ENCODE data around the gene SFI1. TPM values are rescaled to one million over a fixed set of nuclear protein-coding genes. Genes with fewer than 3 reads are reported as not detected.

SFI1 gene
- total RNA-seq, 1 donor from 2014 or later: 11.5 TPM

DNA sequence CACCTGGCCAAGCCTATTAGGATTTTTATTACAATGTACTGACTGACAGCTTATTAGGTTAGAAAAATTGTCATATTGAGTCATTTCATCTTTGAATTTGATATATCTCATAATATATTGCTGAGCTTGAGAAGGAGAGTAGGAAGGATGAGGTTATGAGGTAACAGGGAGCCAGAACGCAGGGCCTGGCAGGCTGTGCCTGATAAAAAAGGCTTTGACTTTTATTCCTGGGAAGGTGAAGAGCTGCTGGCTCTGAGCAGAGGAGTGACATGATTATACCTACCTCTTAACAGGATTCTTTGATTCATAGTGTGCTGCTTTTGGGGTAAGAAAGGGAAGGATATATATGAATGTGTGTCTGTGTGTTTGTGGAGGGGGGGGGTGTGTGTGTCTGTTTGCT, 70.9 kb downstream of the SFI1 start:
- H3K4me1 ChIP-seq (ENCODE audit: control insufficient read depth in 3 of 3, insufficient read depth in 3 of 3, low read length in 3 of 3): no peaks in the 10 kb centered on the region
- H3K27me3 ChIP-seq (ENCODE audit: control insufficient read depth in 3 of 3, insufficient read depth in 3 of 3, low read length in 3 of 3): no peaks in the 10 kb centered on the region
- no peak overlapping the region for H3K27ac ChIP-seq (ENCODE audit: low read depth, low read length)

DNA sequence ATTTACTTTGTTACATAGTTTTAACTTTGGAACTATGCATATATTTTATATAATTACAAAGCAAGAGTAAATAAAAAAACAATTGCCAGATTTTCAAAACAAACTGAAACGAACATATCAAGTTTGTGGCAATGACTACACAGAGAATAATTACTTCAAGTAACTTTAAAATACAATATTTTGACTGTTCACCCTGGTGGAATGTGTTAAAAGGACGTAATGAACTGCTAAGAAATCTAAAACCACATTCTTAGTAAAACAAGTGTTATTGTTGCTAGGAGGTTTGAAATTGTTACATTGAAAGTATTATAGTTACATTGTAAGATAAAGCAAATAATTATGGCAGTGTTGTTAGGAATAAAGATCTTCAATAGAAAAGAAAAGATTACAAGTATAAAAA, 71.4 kb downstream of the SFI1 start:
- Histone ChIP-seq H3K4me3 (ENCODE audit: low read length in 3 of 3) (no peak overlapping the region), H3K4me1 (ENCODE audit: control insufficient read depth in 3 of 3, insufficient read depth in 3 of 3, low read length in 3 of 3) (no peaks in the 10 kb centered on the region), H3K27me3 (ENCODE audit: control insufficient read depth in 3 of 3, insufficient read depth in 3 of 3, low read length in 3 of 3) (no peaks in the 10 kb centered on the region), H3K9me3 (ENCODE audit: control insufficient read depth in 3 of 3, low read length in 3 of 3) (no peaks in the 10 kb centered on the region), H3K9ac (ENCODE audit: low read depth in 1 of 3, low read length in 3 of 3) (no peak overlapping the region), H3K36me3 (ENCODE audit: control insufficient read depth in 3 of 3, insufficient read depth in 3 of 3, low read length in 3 of 3) (peaks cover 0 to 2% (median 0%) of the 10 kb centered on the region in 3 donors), H3K27ac (ENCODE audit: low read depth, low read length) (no peak overlapping the region)

More for the DNA sequence above, 70.9 kb downstream of the SFI1 start:
- Histone ChIP-seq H3K9me3 (ENCODE audit: control insufficient read depth in 3 of 3, low read length in 3 of 3) (no peaks in the 10 kb centered on the region), H3K9ac (ENCODE audit: low read depth in 1 of 3, low read length in 3 of 3) (no peak overlapping the region), H3K4me3 (ENCODE audit: low read length in 3 of 3) (no peak overlapping the region), H3K36me3 (ENCODE audit: control insufficient read depth in 3 of 3, insufficient read depth in 3 of 3, low read length in 3 of 3) (peaks cover 0 to 2% (median 0%) of the 10 kb centered on the region in 3 donors)

DNA sequence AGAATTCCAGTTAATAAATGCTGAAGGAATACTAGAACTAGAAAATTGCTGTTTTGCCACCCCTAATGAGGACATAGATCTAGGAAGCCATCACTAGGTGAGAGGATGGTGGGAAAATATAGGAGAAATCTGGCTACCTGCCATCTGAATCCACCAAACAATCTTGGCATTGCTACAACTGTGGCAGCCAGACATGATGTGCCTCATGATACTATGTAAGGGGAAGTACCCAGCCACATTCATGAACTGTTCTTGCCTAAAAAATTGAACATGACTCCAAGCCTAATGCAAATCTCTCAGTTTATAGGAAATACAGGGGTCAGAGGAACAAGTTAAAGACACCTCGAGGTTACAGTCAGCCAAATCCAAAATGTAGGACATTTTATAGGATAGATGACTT, 72.8 kb downstream of the SFI1 start:
- no peak overlapping the region for H3K27ac ChIP-seq (ENCODE audit: low read depth, low read length)
- H3K9me3 ChIP-seq (ENCODE audit: control insufficient read depth in 3 of 3, low read length in 3 of 3): no peaks in the 10 kb centered on the region
- no peaks in the 10 kb centered on the region for H3K4me1 ChIP-seq (ENCODE audit: control insufficient read depth in 3 of 3, insufficient read depth in 3 of 3, low read length in 3 of 3)
- H3K27me3 ChIP-seq (ENCODE audit: control insufficient read depth in 3 of 3, insufficient read depth in 3 of 3, low read length in 3 of 3): no peaks in the 10 kb centered on the region
- H3K4me3 ChIP-seq (ENCODE audit: low read length in 3 of 3): no peak overlapping the region
- peaks cover 0 to 6% (median under 1%) of the 10 kb centered on the region in 3 donors for H3K36me3 ChIP-seq (ENCODE audit: control insufficient read depth in 3 of 3, insufficient read depth in 3 of 3, low read length in 3 of 3)
- H3K9ac ChIP-seq (ENCODE audit: low read depth in 1 of 3, low read length in 3 of 3): no peak overlapping the region

DNA sequence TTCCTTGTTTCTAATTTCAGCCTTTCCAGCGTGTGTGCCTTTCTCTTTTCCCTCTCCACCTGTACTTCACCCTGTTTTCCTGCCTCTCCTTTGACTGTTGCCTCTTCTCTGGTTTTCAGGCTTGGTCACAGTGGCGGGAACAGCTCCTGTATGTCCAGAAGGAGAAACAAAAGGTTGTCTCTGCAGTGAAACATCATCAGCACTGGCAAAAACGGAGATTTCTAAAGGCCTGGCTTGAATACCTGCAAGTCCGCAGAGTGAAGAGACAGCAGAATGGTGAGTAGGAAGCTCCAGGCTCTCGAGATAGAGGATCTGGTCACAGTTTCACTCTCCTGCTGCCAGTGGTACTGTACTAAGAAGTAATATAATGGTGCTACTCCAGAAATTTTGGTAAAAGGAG, 76.6 kb downstream of the SFI1 start:
- H3K9ac ChIP-seq (ENCODE audit: low read depth in 1 of 3, low read length in 3 of 3): no peak overlapping the region

DNA sequence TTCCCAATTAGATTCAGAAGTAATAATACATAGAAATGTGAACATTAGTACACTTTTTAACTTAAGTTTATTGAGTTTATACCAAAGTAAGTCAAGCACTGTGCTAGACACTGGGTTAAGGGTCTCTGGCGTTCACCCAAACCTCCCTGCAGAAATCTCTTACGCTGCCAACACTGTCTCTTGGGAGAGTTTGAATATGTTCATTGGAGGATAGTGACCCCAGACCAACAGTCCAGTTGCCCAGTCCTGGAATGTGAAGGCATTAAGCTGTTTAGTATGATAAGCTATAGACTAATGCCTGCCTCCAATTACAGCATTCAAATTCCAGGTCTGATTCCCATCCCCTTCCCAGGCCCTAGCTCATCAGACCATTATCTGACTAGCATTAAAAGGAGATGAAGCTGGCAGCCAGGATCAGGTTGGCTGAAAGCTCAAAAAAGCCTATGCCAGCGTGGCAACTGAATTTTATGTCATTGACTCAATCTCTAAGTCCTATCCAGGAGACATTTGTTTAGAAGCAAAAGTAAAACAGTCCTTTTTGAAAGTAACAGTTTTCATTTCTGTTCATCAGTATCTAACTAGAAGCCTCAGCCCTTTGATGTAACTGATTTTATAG, 77.8 kb downstream of the SFI1 start:
- no peaks in the 10 kb centered on the region for H3K27me3 ChIP-seq (ENCODE audit: control insufficient read depth in 3 of 3, insufficient read depth in 3 of 3, low read length in 3 of 3)
- peaks cover 0 to 12% (median 2%) of the 10 kb centered on the region in 3 donors for H3K36me3 ChIP-seq (ENCODE audit: control insufficient read depth in 3 of 3, insufficient read depth in 3 of 3, low read length in 3 of 3)
- no peak overlapping the region for H3K27ac ChIP-seq (ENCODE audit: low read depth, low read length)
- no peaks in the 10 kb centered on the region for H3K9me3 ChIP-seq (ENCODE audit: control insufficient read depth in 3 of 3, low read length in 3 of 3)
- no peak overlapping the region for H3K4me3 ChIP-seq (ENCODE audit: low read length in 3 of 3)
- H3K4me1 ChIP-seq (ENCODE audit: control insufficient read depth in 3 of 3, insufficient read depth in 3 of 3, low read length in 3 of 3): no peaks in the 10 kb centered on the region
- no peak overlapping the region for H3K9ac ChIP-seq (ENCODE audit: low read depth in 1 of 3, low read length in 3 of 3)

More for the DNA sequence above, 76.6 kb downstream of the SFI1 start:
- no peak overlapping the region for H3K27ac ChIP-seq (ENCODE audit: low read depth, low read length)
- no peaks in the 10 kb centered on the region for H3K9me3 ChIP-seq (ENCODE audit: control insufficient read depth in 3 of 3, low read length in 3 of 3)
- no peaks in the 10 kb centered on the region for H3K4me1 ChIP-seq (ENCODE audit: control insufficient read depth in 3 of 3, insufficient read depth in 3 of 3, low read length in 3 of 3)
- H3K4me3 ChIP-seq (ENCODE audit: low read length in 3 of 3): no peak overlapping the region
- H3K27me3 ChIP-seq (ENCODE audit: control insufficient read depth in 3 of 3, insufficient read depth in 3 of 3, low read length in 3 of 3): no peaks in the 10 kb centered on the region
- H3K36me3 ChIP-seq (ENCODE audit: control insufficient read depth in 3 of 3, insufficient read depth in 3 of 3, low read length in 3 of 3): peaks cover 0 to 12% (median 2%) of the 10 kb centered on the region in 3 donors

- Histone ChIP-seq H3K4me3 (ENCODE audit: low read length in 3 of 3) (no peak overlapping the region), H3K27me3 (ENCODE audit: control insufficient read depth in 3 of 3, insufficient read depth in 3 of 3, low read length in 3 of 3) (no peaks in the 10 kb centered on the region), H3K36me3 (ENCODE audit: control insufficient read depth in 3 of 3, insufficient read depth in 3 of 3, low read length in 3 of 3) (peaks cover 0 to 12% (median 2%) of the 10 kb centered on the region in 3 donors), H3K9ac (ENCODE audit: low read depth in 1 of 3, low read length in 3 of 3) (no peak overlapping the region), H3K27ac (ENCODE audit: low read depth, low read length) (no peak overlapping the region), H3K4me1 (ENCODE audit: control insufficient read depth in 3 of 3, insufficient read depth in 3 of 3, low read length in 3 of 3) (no peaks in the 10 kb centered on the region), H3K9me3 (ENCODE audit: control insufficient read depth in 3 of 3, low read length in 3 of 3) (no peaks in the 10 kb centered on the region)
Observed at GRCh38 chr22:31575190-31575589, 78.9 kb downstream of the SFI1 start.

DNA sequence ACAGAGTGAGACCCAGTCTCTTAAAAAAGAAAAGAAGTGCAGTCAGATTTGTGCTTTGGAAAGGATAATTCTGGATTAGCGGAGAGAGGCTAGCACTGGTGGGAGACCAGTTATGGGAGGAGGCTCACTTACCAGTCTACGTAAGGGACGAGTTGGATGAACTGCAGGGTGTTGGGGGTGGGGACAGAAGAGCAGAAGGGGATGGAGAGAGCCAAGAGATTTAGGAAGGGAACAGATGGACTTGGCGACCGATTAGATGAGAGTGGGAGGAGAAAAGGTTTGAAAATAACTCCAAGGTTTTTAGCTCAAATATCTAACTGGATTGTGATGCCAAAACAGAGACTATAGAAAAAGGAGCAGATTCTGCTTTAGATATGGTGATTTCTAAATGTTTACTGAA, 81.4 kb downstream of the SFI1 start:
- Histone ChIP-seq H3K36me3 (ENCODE audit: control insufficient read depth in 3 of 3, insufficient read depth in 3 of 3, low read length in 3 of 3) (peaks cover 0 to 9% (median 2%) of the 10 kb centered on the region in 3 donors), H3K4me3 (ENCODE audit: low read length in 3 of 3) (no peak overlapping the region), H3K27ac (ENCODE audit: low read depth, low read length) (no peak overlapping the region), H3K27me3 (ENCODE audit: control insufficient read depth in 3 of 3, insufficient read depth in 3 of 3, low read length in 3 of 3) (no peaks in the 10 kb centered on the region), H3K4me1 (ENCODE audit: control insufficient read depth in 3 of 3, insufficient read depth in 3 of 3, low read length in 3 of 3) (no peaks in the 10 kb centered on the region), H3K9me3 (ENCODE audit: control insufficient read depth in 3 of 3, low read length in 3 of 3) (no peaks in the 10 kb centered on the region), H3K9ac (ENCODE audit: low read depth in 1 of 3, low read length in 3 of 3) (no peak overlapping the region)

- Histone ChIP-seq H3K4me3 (ENCODE audit: low read length in 3 of 3) (no peak overlapping the region), H3K27me3 (ENCODE audit: control insufficient read depth in 3 of 3, insufficient read depth in 3 of 3, low read length in 3 of 3) (no peaks in the 10 kb centered on the region), H3K27ac (ENCODE audit: low read depth, low read length) (no peak overlapping the region), H3K36me3 (ENCODE audit: control insufficient read depth in 3 of 3, insufficient read depth in 3 of 3, low read length in 3 of 3) (peaks cover 0 to 7% (median 2%) of the 10 kb centered on the region in 3 donors), H3K9me3 (ENCODE audit: control insufficient read depth in 3 of 3, low read length in 3 of 3) (no peaks in the 10 kb centered on the region), H3K9ac (ENCODE audit: low read depth in 1 of 3, low read length in 3 of 3) (no peak overlapping the region), H3K4me1 (ENCODE audit: control insufficient read depth in 3 of 3, insufficient read depth in 3 of 3, low read length in 3 of 3) (no peaks in the 10 kb centered on the region)
Observed at GRCh38 chr22:31578171-31578570, 81.8 kb downstream of the SFI1 start.

- peaks cover 0 to 7% (median 0%) of the 10 kb centered on the region in 3 donors for H3K36me3 ChIP-seq (ENCODE audit: control insufficient read depth in 3 of 3, insufficient read depth in 3 of 3, low read length in 3 of 3)
- H3K9me3 ChIP-seq (ENCODE audit: control insufficient read depth in 3 of 3, low read length in 3 of 3): no peaks in the 10 kb centered on the region
- no peak overlapping the region for H3K27ac ChIP-seq (ENCODE audit: low read depth, low read length)
- H3K27me3 ChIP-seq (ENCODE audit: control insufficient read depth in 3 of 3, insufficient read depth in 3 of 3, low read length in 3 of 3): no peaks in the 10 kb centered on the region
- H3K4me1 ChIP-seq (ENCODE audit: control insufficient read depth in 3 of 3, insufficient read depth in 3 of 3, low read length in 3 of 3): no peaks in the 10 kb centered on the region
- no peak overlapping the region for H3K4me3 ChIP-seq (ENCODE audit: low read length in 3 of 3)
- H3K9ac ChIP-seq (ENCODE audit: low read depth in 1 of 3, low read length in 3 of 3): no peak overlapping the region
Observed at GRCh38 chr22:31579835-31580242, 83.5 kb downstream of the SFI1 start.

DNA sequence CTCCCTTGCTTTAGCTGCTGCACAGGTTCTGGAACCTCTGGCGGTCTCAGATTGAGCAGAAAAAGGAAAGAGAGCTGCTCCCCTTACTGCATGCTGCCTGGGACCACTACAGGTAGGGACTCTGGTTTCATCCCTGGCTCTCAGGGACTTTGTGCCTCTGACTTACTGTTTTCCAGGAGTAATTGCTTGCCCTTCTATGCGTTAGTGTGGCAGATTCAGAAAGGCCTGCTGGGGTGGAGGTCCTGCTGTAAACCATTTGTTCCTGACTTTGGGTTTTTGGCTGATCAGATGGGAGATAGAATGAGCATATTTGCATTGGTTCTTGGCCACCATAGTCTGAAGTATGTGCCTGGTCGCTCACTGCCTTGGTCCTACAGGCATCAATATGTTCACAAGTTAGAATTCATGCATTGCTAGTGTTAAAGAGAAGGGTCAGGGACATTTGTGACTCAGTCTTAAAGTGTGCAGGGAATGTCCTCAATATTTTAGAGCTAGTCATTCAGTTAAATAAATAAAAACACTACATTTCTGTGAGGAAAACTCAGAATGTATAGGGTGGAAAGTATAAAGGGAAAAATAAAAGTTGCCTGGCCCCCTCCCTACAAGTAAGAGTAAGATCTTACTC, 87.6 kb downstream of the SFI1 start:
- H3K9ac ChIP-seq (ENCODE audit: low read depth in 1 of 3, low read length in 3 of 3): no peak overlapping the region

More for the DNA sequence above, 87.6 kb downstream of the SFI1 start:
- no peak overlapping the region for H3K27ac ChIP-seq (ENCODE audit: low read depth, low read length)
- no peaks in the 10 kb centered on the region for H3K27me3 ChIP-seq (ENCODE audit: control insufficient read depth in 3 of 3, insufficient read depth in 3 of 3, low read length in 3 of 3)
- no peaks in the 10 kb centered on the region for H3K4me1 ChIP-seq (ENCODE audit: control insufficient read depth in 3 of 3, insufficient read depth in 3 of 3, low read length in 3 of 3)
- no peak overlapping the region for H3K4me3 ChIP-seq (ENCODE audit: low read length in 3 of 3)
- H3K9me3 ChIP-seq (ENCODE audit: control insufficient read depth in 3 of 3, low read length in 3 of 3): no peaks in the 10 kb centered on the region
- peaks cover 3 to 15% (median 5%) of the 10 kb centered on the region in 3 donors for H3K36me3 ChIP-seq (ENCODE audit: control insufficient read depth in 3 of 3, insufficient read depth in 3 of 3, low read length in 3 of 3)
